ENCODE data around the gene RNASE11. TPM values are rescaled to one million over a fixed set of nuclear protein-coding genes. Genes with fewer than 3 reads are reported as not detected.

The RNASE11 gene
- polyA plus RNA-seq, 2 of the 4 experiments (the other 2 are of a cell fraction) = not detected

DNA sequence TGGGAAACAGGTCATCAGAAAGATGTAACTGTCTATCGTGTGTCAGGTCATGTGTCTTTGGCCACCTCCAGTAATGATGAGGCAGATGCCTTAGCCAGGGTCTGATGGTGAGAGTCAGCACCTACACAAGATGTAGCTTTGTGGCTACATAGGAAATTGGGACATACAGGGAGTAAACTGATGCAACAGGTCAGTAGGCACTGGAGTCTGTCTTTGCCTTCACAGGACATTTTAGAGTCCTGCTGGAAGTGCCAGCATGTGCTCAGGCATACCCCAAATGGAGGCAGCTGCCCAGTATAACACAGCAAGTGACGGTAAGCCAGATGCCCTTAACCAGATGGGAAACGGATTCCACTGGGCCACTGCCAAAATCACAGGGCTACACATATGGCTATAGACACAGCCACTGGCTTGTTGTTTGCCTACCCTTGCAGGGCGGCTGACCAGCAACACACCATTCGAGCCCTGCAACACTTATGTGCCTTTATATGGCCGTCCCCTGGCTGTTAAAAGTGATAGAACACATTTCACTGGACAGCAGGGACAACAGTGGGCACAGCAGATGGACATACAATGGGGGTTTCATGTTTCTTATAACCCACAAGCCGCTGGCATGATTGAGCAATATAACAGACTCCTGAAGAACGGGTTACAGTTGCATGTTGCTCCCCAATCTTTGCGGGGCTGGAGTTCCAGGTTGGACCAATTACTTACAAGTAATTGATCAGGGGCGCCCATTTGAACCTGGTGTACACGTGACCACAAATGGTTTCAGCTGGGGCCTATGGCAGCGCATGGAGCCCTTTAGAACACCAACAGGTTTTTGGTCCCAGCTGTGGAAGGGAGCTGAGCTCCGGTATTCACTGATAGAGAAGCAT is 16.3 kb upstream of the RNASE11 start:
- Histone ChIP-seq H3K9me3 (no peaks in the 10 kb centered on the region), H3K27ac (no peak overlapping the region), H3K4me1 (0 out of 3 replicates have a peak, but pooled peaks cover 4% of the 10 kb centered on the region), H3K4me2 (no peak overlapping the region), H3K4me3 (no peak overlapping the region)
- 57% methylated on average over 12 of the region's 13 CpGs for WGBS (ENCODE audit: missing lambda C conversion rate)
- no peak for FAIRE-seq
- TF ChIP-seq CHD2 (IDR thresholded peaks at IDR 0.05; ENCODE audit: low read length, partially characterized antibody) (no peak), HDAC2 (IDR thresholded peaks at IDR 0.05) (no peak)
- TF ChIP-seq, protein P1, sequence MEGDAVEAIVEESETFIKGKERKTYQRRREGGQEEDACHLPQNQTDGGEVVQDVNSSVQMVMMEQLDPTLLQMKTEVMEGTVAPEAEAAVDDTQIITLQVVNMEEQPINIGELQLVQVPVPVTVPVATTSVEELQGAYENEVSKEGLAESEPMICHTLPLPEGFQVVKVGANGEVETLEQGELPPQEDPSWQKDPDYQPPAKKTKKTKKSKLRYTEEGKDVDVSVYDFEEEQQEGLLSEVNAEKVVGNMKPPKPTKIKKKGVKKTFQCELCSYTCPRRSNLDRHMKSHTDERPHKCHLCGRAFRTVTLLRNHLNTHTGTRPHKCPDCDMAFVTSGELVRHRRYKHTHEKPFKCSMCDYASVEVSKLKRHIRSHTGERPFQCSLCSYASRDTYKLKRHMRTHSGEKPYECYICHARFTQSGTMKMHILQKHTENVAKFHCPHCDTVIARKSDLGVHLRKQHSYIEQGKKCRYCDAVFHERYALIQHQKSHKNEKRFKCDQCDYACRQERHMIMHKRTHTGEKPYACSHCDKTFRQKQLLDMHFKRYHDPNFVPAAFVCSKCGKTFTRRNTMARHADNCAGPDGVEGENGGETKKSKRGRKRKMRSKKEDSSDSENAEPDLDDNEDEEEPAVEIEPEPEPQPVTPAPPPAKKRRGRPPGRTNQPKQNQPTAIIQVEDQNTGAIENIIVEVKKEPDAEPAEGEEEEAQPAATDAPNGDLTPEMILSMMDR (IDR thresholded peaks at IDR 0.05) = no peak
- ChIA-PET CTCF (interaction anchor here (0.5 to 1.1 kb wide), 3 partner anchors 71 to 401 kb away, joined by 3 read pairs; no protein-coding TSS in a partner anchor), POLR2A (interaction anchor here (0.6 to 1.1 kb wide), 2 partner anchors 69 to 261 kb away, joined by 5 to 7 read pairs; no protein-coding TSS in a partner anchor)
- no peak for DNase-seq (ENCODE audit: low read depth in 1 of 2, low spot score in 1 of 2)
- no peak for ATAC-seq

DNA sequence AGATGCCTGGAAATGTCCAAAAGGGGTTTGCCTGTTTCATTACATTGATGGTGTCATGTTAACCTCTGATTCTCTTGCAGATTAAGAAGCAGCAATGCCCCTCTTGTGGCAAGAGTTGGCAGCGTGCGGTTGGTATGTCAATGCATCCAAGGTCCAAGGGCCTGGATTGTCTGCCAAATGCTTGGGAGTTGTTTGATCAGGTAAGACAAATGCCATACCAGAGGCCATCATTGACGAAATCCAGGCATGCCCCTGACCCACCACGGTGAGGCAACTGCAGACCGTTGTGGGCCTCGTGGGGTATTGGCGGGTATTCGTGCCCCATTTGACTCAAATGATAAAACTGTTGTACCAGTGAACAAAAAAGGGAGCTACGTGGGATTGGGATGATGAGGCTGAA is 14.8 kb upstream of the RNASE11 start:
- ChIA-PET CTCF (no interaction called here), POLR2A (no interaction called here)
- no peak for FAIRE-seq
- no peak overlapping the region for H3K4me3 ChIP-seq
- ATAC-seq = no peak
- H3K27ac ChIP-seq = no peak overlapping the region
- H3K4me1 ChIP-seq = no peaks in the 10 kb centered on the region
- TF ChIP-seq ESRRA (IDR thresholded peaks at IDR 0.05; ENCODE audit: borderline replicate concordance, low read length) (no peak), RCOR1 (IDR thresholded peaks at IDR 0.05; ENCODE audit: low read depth, low read length) (no peak), EP300 (IDR thresholded peaks at IDR 0.05) (no peak), RAD21 (conservative IDR thresholded peaks at IDR 0.05 in 1 of 2, IDR thresholded peaks at IDR 0.05 in 1 of 2) (no peak), MAZ (IDR thresholded peaks at IDR 0.05; ENCODE audit: borderline replicate concordance, low read depth, low read length) (no peak), NPAS2 (CRISPR knock-in tag; IDR thresholded peaks at IDR 0.05; ENCODE audit: borderline replicate concordance) (no peak)
- TF ChIP-seq, protein P2, sequence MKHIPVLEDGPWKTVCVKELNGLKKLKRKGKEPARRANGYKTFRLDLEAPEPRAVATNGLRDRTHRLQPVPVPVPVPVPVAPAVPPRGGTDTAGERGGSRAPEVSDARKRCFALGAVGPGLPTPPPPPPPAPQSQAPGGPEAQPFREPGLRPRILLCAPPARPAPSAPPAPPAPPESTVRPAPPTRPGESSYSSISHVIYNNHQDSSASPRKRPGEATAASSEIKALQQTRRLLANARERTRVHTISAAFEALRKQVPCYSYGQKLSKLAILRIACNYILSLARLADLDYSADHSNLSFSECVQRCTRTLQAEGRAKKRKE (CRISPR knock-in tag; IDR thresholded peaks at IDR 0.05; ENCODE audit: low read depth) = no peak
- TF ChIP-seq, protein P3, sequence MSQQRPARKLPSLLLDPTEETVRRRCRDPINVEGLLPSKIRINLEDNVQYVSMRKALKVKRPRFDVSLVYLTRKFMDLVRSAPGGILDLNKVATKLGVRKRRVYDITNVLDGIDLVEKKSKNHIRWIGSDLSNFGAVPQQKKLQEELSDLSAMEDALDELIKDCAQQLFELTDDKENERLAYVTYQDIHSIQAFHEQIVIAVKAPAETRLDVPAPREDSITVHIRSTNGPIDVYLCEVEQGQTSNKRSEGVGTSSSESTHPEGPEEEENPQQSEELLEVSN (IDR thresholded peaks at IDR 0.05; ENCODE audit: borderline replicate concordance, low read depth) = no peak
- TF ChIP-seq, protein P4, sequence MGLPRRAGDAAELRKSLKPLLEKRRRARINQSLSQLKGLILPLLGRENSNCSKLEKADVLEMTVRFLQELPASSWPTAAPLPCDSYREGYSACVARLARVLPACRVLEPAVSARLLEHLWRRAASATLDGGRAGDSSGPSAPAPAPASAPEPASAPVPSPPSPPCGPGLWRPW (IDR thresholded peaks at IDR 0.05) = no peak
- no peak for DNase-seq (ENCODE audit: low read depth in 1 of 2, low spot score in 1 of 2)
- no peak overlapping the region for H3K4me2 ChIP-seq
- H3K9me3 ChIP-seq = no peaks in the 10 kb centered on the region
- WGBS (ENCODE audit: missing lambda C conversion rate) = 61% methylated on average over 9 of the region's 9 CpGs

DNA sequence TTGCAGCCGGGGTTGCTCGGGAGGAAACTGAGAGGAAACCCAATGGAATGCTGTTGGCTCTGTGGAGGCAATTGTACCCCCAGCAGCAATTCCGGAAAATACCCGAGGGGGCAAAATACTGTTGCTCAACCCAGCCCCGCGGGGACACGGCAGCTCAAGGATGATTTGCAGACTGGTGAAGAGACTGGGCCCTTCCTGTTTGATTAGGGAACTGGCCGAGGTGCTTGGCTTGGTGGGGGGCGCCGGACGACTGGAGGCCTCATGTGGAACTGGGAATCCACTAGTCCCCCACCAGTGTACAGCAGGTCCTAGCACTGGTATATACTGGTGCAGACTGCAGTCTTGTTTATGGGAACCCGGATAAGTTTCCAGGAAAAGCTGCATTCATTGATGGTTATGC is 13.7 kb upstream of the RNASE11 start:
- no peaks in the 10 kb centered on the region for H3K9me3 ChIP-seq
- H3K4me1 ChIP-seq = no peaks in the 10 kb centered on the region
- no peak overlapping the region for H3K4me2 ChIP-seq
- no peak overlapping the region for H3K4me3 ChIP-seq
- TF ChIP-seq FOSL2 (IDR thresholded peaks at IDR 0.05) (no peak), FOSL2 (CRISPR knock-in tag; IDR thresholded peaks at IDR 0.05) (no peak), RARB (CRISPR knock-in tag; IDR thresholded peaks at IDR 0.05) (no peak), POLR2A (IDR thresholded peaks at IDR 0.05; ENCODE audit: low read length) (no peak)
- TF ChIP-seq, protein P3 (IDR thresholded peaks at IDR 0.05; ENCODE audit: borderline replicate concordance, low read depth) = no peak
- CTCF ChIA-PET = interaction anchor here (1.6 to 2.4 kb wide), 2 partner anchors 8 to 274 kb away, joined by 6 to 23 read pairs; no protein-coding TSS in a partner anchor
- no peak overlapping the region for H3K27ac ChIP-seq
- DNase-seq (ENCODE audit: low read depth in 1 of 2, low spot score in 1 of 2) (no peak), FAIRE-seq (no peak), ATAC-seq (no peak)
- POLR2A ChIA-PET = interaction anchor here (0.6 kb wide), 1 partner anchor 82 kb away, joined by 4 read pairs; no protein-coding TSS in a partner anchor
- 58% methylated on average over 9 of the region's 12 CpGs for WGBS (ENCODE audit: missing lambda C conversion rate)

Measured in A549 (cell line).